Fibroblast of lung (primary cell): ENCODE measurements around the gene KMT5C.

Experiments used
- CTCF ChIP-seq, 2 donors: IDR thresholded peaks in 1 of 2; conservative IDR thresholded peaks in 1 of 2; 1 replicate in 1 of 2; 2 replicates in 1 of 2; pipeline ENCODE4 v1.5.1; 2011 to 2012; ENCODE audit warnings: low read length in 2 of 2, control low read depth in 1 of 2, inconsistent platforms in 1 of 2, low read depth in 1 of 2, mild to moderate bottlenecking in 1 of 2
- EZH2 ChIP-seq: IDR thresholded peaks from 2 replicates; pipeline ENCODE4 v1.5.1; 2012; ENCODE audit warnings: low read length, control low read depth, mild to moderate bottlenecking; ENCODE audit errors: missing control alignments

- no peak for TF ChIP-seq CTCF (conservative IDR thresholded peaks at IDR 0.05 in 1 of 2, IDR thresholded peaks at IDR 0.05 in 1 of 2; ENCODE audit: low read depth in 1 of 2, low read length in 2 of 2)
- TF ChIP-seq EZH2 = no peak
Observed at GRCh38 chr19:55308281-55308680, 31.4 kb upstream of the KMT5C start.
